K562 (cell line): ENCODE measurements around the gene ARSA. TPM values are rescaled to one million over a fixed set of nuclear protein-coding genes. Genes with fewer than 3 reads are reported as not detected.

ENCODE experiments used
- ATAC-seq: fragments of 200-7000 bp; cut with Tn5 transposase; 3 replicates; pipeline ENCODE4 v1.9.1; 2020; ENCODE audit warnings: moderate library complexity
- BruUV-seq: library from RNA; stranded (reverse); fragments of 400-500 nt; replicated peaks from 2 replicates; lab custom pipeline; 2021; lab: Mats Ljungman, UMichigan
- CTCF ChIA-PET: fragments of 300-600 bp; formaldehyde crosslinking; extraction: SDS; loops from one replicate; lab custom pipeline; 2021; ENCODE audit warnings: low intra/inter-chr PET ratio; lab: Yijun Ruan, JAX
- POLR2A ChIA-PET: fragments of 300-600, 350-650 bp; sonication (Branson Sonifier 250); formaldehyde crosslinking; extraction: SDS; loops from one replicate; lab custom pipeline; 2021; ENCODE audit warnings: antibody characterized with exemption, inconsistent platforms; lab: Yijun Ruan, JAX
- DNase-seq, 4 experiments: peaks; one replicate each; pipeline versions ENCODE4 v3.0.0 to v3.0.0-alpha.2; 2011 to 2018; ENCODE audit warnings: low spot score in 3 of 4, mixed read lengths in 3 of 4; ENCODE audit errors: extremely low read depth in 1 of 4
- FAIRE-seq: peaks from 2 replicates; lab custom pipeline; 2011; peaks lifted over from hg19 to GRCh38; lab: Jason Lieb, UNC
- H2AFZ ChIP-seq: 2 replicates; pipeline ENCODE4 v1.6.0; 2011; ENCODE audit warnings: low read depth, low read length, control low read depth, inconsistent platforms
- H3K27ac ChIP-seq: fragments of 200-600 bp; 3 replicates; pipeline ENCODE4 v1.8.0; 2011; ENCODE audit warnings: low read depth, mild to moderate bottlenecking, control low read depth, inconsistent platforms, low read length, moderate library complexity, mixed read lengths; ENCODE audit errors: extremely low read depth
- H3K27me3 ChIP-seq, 2 experiments: fragments of 300-600 bp in 1 of 2; 2 replicates in 1 of 2; 3 replicates in 1 of 2; pipeline versions ENCODE4 v1.6.0 to v1.8.0; 2011; ENCODE audit warnings: inconsistent platforms in 2 of 2, low read length in 2 of 2, mild to moderate bottlenecking in 1 of 2, mixed read lengths in 1 of 2, moderate library complexity in 1 of 2; ENCODE audit not compliant: control insufficient read depth in 2 of 2, insufficient read depth in 2 of 2
- H3K36me3 ChIP-seq: fragments of 300-600 bp; 3 replicates; pipeline ENCODE4 v1.8.0; 2011; ENCODE audit warnings: mild to moderate bottlenecking, low read length, inconsistent platforms; ENCODE audit not compliant: control insufficient read depth, insufficient read depth
- H3K4me1 ChIP-seq, 2 experiments: fragments of 200-600 bp in 1 of 2; replicated peaks in 1 of 2; 2 replicates in 1 of 2; 3 replicates in 1 of 2; pipeline versions ENCODE4 v1.5.1 to v1.8.0; 2011; ENCODE audit warnings: inconsistent platforms in 2 of 2, low read length in 2 of 2, mild to moderate bottlenecking in 1 of 2, mixed read lengths in 1 of 2, moderate library complexity in 1 of 2; ENCODE audit not compliant: control insufficient read depth in 2 of 2, insufficient read depth in 2 of 2
- H3K4me2 ChIP-seq: 2 replicates; pipeline ENCODE4 v1.6.1; 2011; ENCODE audit warnings: low read length, control low read depth, inconsistent platforms, mixed read lengths; ENCODE audit not compliant: insufficient read depth
- H3K4me3 ChIP-seq: fragments of 200-600 bp; sonication (generic), shearing (Covaris generic); 2 replicates; pipeline ENCODE4 v1.5.1; 2016; ENCODE audit warnings: control low read depth, inconsistent platforms
- H3K79me2 ChIP-seq: fragments of 200-600 bp; 3 replicates; pipeline ENCODE4 v1.8.0; 2011; ENCODE audit warnings: low read length, inconsistent platforms; ENCODE audit not compliant: control insufficient read depth, insufficient read depth
- H3K9ac ChIP-seq, 2 experiments: 2 replicates each; pipeline versions ENCODE4 v1.6.0 to v1.6.1; 2011; ENCODE audit warnings: low read depth in 2 of 2, low read length in 2 of 2, control low read depth in 1 of 2, inconsistent platforms in 1 of 2, mild to moderate bottlenecking in 1 of 2, mixed read lengths in 1 of 2; ENCODE audit not compliant: insufficient read depth in 1 of 2
- H3K9me1 ChIP-seq: one replicate; pipeline ENCODE4 v1.6.0; 2011; ENCODE audit warnings: inconsistent platforms, mild to moderate bottlenecking, low read length, moderate library complexity; ENCODE audit not compliant: control insufficient read depth, insufficient read depth
- H3K9me3 ChIP-seq: replicated peaks from 2 replicates; pipeline ENCODE4 v1.5.1; 2011; ENCODE audit warnings: low read depth, low read length, inconsistent platforms; ENCODE audit not compliant: control insufficient read depth, insufficient read depth
- H4K20me1 ChIP-seq: replicated peaks from 2 replicates; pipeline ENCODE4 v1.6.1; 2011; ENCODE audit warnings: low read length, inconsistent platforms, mixed read lengths; ENCODE audit not compliant: control insufficient read depth, insufficient read depth
- CBFA2T3 ChIP-seq: fragments of 450-650 bp; IDR thresholded peaks from 2 replicates; pipeline ENCODE4 v1.6.1; 2017
- CTBP1 ChIP-seq: fragments of 450-650 bp; IDR thresholded peaks from 2 replicates; pipeline ENCODE4 v1.6.1; 2016; ENCODE audit warnings: borderline replicate concordance
- E2F8 ChIP-seq: fragments of 450-650 bp; IDR thresholded peaks from 2 replicates; pipeline ENCODE4 v1.7.1; 2018; ENCODE audit warnings: mild to moderate bottlenecking, low read depth; ENCODE audit not compliant: partially characterized antibody
- KAT7 ChIP-seq: sonication (generic); formaldehyde crosslinking; IDR thresholded peaks from 2 replicates; pipeline ENCODE4 v1.8.0; 2022; ENCODE audit warnings: missing genetic modification reagents, mild to moderate bottlenecking, borderline replicate concordance
- SIX5 ChIP-seq, 2 experiments: IDR thresholded peaks; 2 replicates each; pipeline ENCODE4 v1.6.1; 2011; ENCODE audit warnings: low read length in 2 of 2, borderline replicate concordance in 1 of 2, low read depth in 1 of 2, mild to moderate bottlenecking in 1 of 2, moderate library complexity in 1 of 2; ENCODE audit not compliant: insufficient read depth in 1 of 2
- SMARCB1 ChIP-seq: IDR thresholded peaks from 2 replicates; pipeline ENCODE4 v1.6.1; 2011; ENCODE audit warnings: improper control_type of control experiment, low read depth; ENCODE audit not compliant: insufficient read length
- STAT6 ChIP-seq: sonication (generic); formaldehyde crosslinking; IDR thresholded peaks from 2 replicates; pipeline ENCODE4 v1.8.1; 2023; ENCODE audit warnings: mild to moderate bottlenecking, missing genetic modification reagents
- ZKSCAN1 ChIP-seq: fragments of 150-350 bp; IDR thresholded peaks from 2 replicates; pipeline ENCODE4 v1.6.1; 2016; ENCODE audit warnings: low read depth, low read length
- ZNF133 ChIP-seq: fragments of 250-450 bp; sonication (Bioruptor Pico); IDR thresholded peaks from 2 replicates; pipeline ENCODE4 v1.4.0; 2020; ENCODE audit warnings: mild to moderate bottlenecking
- ZNF274 ChIP-seq: IDR thresholded peaks from 2 replicates; pipeline ENCODE4 v1.6.1; 2011; ENCODE audit warnings: low read depth, mild to moderate bottlenecking, low read length, moderate library complexity, borderline replicate concordance
- ZNF347 ChIP-seq: fragments of 450-650 bp; formaldehyde crosslinking; IDR thresholded peaks from 2 replicates; pipeline ENCODE4 v1.4.0; 2020; ENCODE audit warnings: low read depth, mild to moderate bottlenecking, moderate library complexity
- ZNF696 ChIP-seq: fragments of 250-450 bp; sonication (Bioruptor Pico); conservative IDR thresholded peaks from 2 replicates; pipeline ENCODE4 v1.4.0; 2020; ENCODE audit warnings: mild to moderate bottlenecking, moderate library complexity
- ZNF707 ChIP-seq: fragments of 250-450 bp; sonication (Bioruptor Pico); conservative IDR thresholded peaks from 2 replicates; pipeline ENCODE4 v1.8.0; 2022; ENCODE audit warnings: inconsistent platforms, mild to moderate bottlenecking, moderate library complexity
- WGBS: fragments of 100-300 bp; shearing (Covaris generic); methylation state at CpG from one replicate; pipeline ENCODE4 v1.1.6; 2016; ENCODE audit warnings: low coverage, mixed read lengths; ENCODE audit not compliant: insufficient coverage; ENCODE audit errors: missing lambda C conversion rate; 5-methylcytosine and 5-hydroxymethylcytosine counted together
- in situ Hi-C: fragments of 300-500 bp; cut with MboI; formaldehyde crosslinking; loops from 4 replicates; pipeline ENCODE4 v1.15.0; 2018; ENCODE audit warnings: inconsistent platforms, mixed read lengths
- intact Hi-C: fragments of 100-400 bp; cut with micrococcal nuclease; formaldehyde crosslinking; loops from 2 replicates; pipeline ENCODE4 v1.14.2; 2022
- polyA plus RNA-seq, 8 experiments: library from polyadenylated mRNA; depleted of rRNA in 4 of 8; stranded (reverse) in 5 of 8; unstranded in 3 of 8; fragments of >200 nt; fragmentation: Nextera tagmentation in 2 of 8; fragmentation: Illumina TruSeq in 1 of 8; extraction: Ambion mirVana in 2 of 8; extraction: Trizol in 1 of 8; gene quantifications; 2 replicates each; pipeline versions ENCODE4 v1.2.1 to v1.2.3, GENCODE V29; 2011 to 2014; ENCODE audit warnings: inconsistent platforms in 1 of 8, missing spikeins in 1 of 8
- total RNA-seq, 7 experiments: library from RNA; depleted of rRNA in 6 of 7; stranded (reverse); fragments of >200 nt in 6 of 7; fragmentation: Illumina TruSeq in 2 of 7; extraction: Trizol in 2 of 7; gene quantifications; 2 replicates each; pipeline versions ENCODE4 v1.2.1 to v1.2.3, GENCODE V29; 2011 to 2021; ENCODE audit warnings: low replicate concordance in 1 of 7

ARSA gene
- total and polyA plus RNA-seq, 9 of the 15 experiments (the other 6 are each of a cell fraction or from before 2014, with no cell fraction given) = 0.32 to 10.9 (median 1.8) TPM; not detected in 1

GRCh38 chr22:50609599-50609998 lies 18.4 kb downstream of the ARSA start (continued):
- TF ChIP-seq ZKSCAN1 = no peak

GRCh38 chr22:50608996-50609395 lies 19.0 kb downstream of the ARSA start:
- ChIA-PET CTCF (no interaction called here), POLR2A (interaction anchor here (0.8 kb wide), 1 partner anchor 12 kb away, joined by 4 read pairs; no protein-coding TSS in a partner anchor)
- Histone ChIP-seq H3K4me1 (peaks cover 13 to 19% of the 10 kb centered on the region in 2 experiments; a peak in 4 of 5 replicates), H3K27ac (no peak overlapping the region), H2AFZ (no peak overlapping the region), H3K9me1 (no peaks in the 10 kb centered on the region), H3K9ac (no peak overlapping the region), H3K4me3 (no peak overlapping the region), H3K27me3 (peaks cover 25 to 73% of the 10 kb centered on the region in 2 experiments), H3K36me3 (no peaks in the 10 kb centered on the region), H3K4me2 (no peak overlapping the region), H3K79me2 (no peaks in the 10 kb centered on the region), H3K9me3 (no peaks in the 10 kb centered on the region), H4K20me1 (no peaks in the 10 kb centered on the region)
- ATAC-seq = no peak
- FAIRE-seq = no peak
- TF ChIP-seq STAT6 (CRISPR knock-in tag) = no peak
- no peak for TF ChIP-seq ZNF274
- no peak for TF ChIP-seq CBFA2T3
- TF ChIP-seq KAT7 (CRISPR knock-in tag) = no peak
- no peak for TF ChIP-seq ZNF347 (CRISPR knock-in tag)
- TF ChIP-seq ZNF707 (CRISPR knock-in tag) = no peak
- TF ChIP-seq SMARCB1 = no peak
- TF ChIP-seq SIX5 (IDR thresholded peaks at IDR 0.05; ENCODE audit: borderline replicate concordance in 1 of 2, insufficient read depth in 1 of 2, low read depth in 1 of 2, low read length in 2 of 2) = no peak
- TF ChIP-seq E2F8 = no peak
- no peak for TF ChIP-seq CTBP1
- TF ChIP-seq ZNF696 (CRISPR knock-in tag) = no peak
- no peak for TF ChIP-seq ZNF133 (CRISPR knock-in tag)
- intact Hi-C loops = no loop called here
- in situ Hi-C loops = no loop called here
- WGBS = 5% methylated on average over 10 of the region's 10 CpGs
- no peak for DNase-seq
- BruUV-seq = no TSS peak
